ENCODE results near the gene SOAT1.

The SOAT1 gene

GRCh38 chr1:179295164-179295755 lies 1.7 kb downstream of the SOAT1 start:
- TF ChIP-seq CTCF (IDR thresholded peaks at IDR 0.05) (no peak), ZFX (IDR thresholded peaks at IDR 0.05; ENCODE audit: borderline replicate concordance) (no peak)
- no peak overlapping the region for H3K27ac ChIP-seq

- TF ChIP-seq ZFX (IDR thresholded peaks at IDR 0.05; ENCODE audit: borderline replicate concordance) = no peak
- no peak for TF ChIP-seq CTCF (IDR thresholded peaks at IDR 0.05)
- no peak overlapping the region for H3K27ac ChIP-seq
Observed at GRCh38 chr1:179296356-179297104, 2.9 kb downstream of the SOAT1 start.

- no peak overlapping the region for H3K27ac ChIP-seq
- no peak for TF ChIP-seq CTCF (IDR thresholded peaks at IDR 0.05)
- no peak for TF ChIP-seq ZFX (IDR thresholded peaks at IDR 0.05; ENCODE audit: borderline replicate concordance)
Observed at GRCh38 chr1:179297105-179297378, 3.4 kb downstream of the SOAT1 start.

GRCh38 chr1:179298952-179299351 lies 5.4 kb downstream of the SOAT1 start:
- no peak overlapping the region for H3K27ac ChIP-seq
- no peak for TF ChIP-seq CTCF (IDR thresholded peaks at IDR 0.05)
- TF ChIP-seq ZFX (IDR thresholded peaks at IDR 0.05; ENCODE audit: borderline replicate concordance) = no peak

- no peak overlapping the region for H3K27ac ChIP-seq
- TF ChIP-seq ZFX (IDR thresholded peaks at IDR 0.05; ENCODE audit: borderline replicate concordance) = no peak
- no peak for TF ChIP-seq CTCF (IDR thresholded peaks at IDR 0.05)
Observed at GRCh38 chr1:179300112-179300511, 6.5 kb downstream of the SOAT1 start.

GRCh38 chr1:179302070-179302469 lies 8.5 kb downstream of the SOAT1 start:
- no peak overlapping the region for H3K27ac ChIP-seq
- TF ChIP-seq ZFX (IDR thresholded peaks at IDR 0.05; ENCODE audit: borderline replicate concordance) (no peak), CTCF (IDR thresholded peaks at IDR 0.05) (no peak)

GRCh38 chr1:179303200-179303785 lies 9.7 kb downstream of the SOAT1 start:
- TF ChIP-seq ZFX (IDR thresholded peaks at IDR 0.05; ENCODE audit: borderline replicate concordance) (no peak), CTCF (IDR thresholded peaks at IDR 0.05) (no peak)
- no peak overlapping the region for H3K27ac ChIP-seq

Data from 22Rv1 (cell line).